Activated CD8-positive, alpha-beta memory T cell treated with anti-CD3 and anti-CD28 coated beads for 36 hours (primary cell): ENCODE results near the gene IL1RAP. TPM values are rescaled to one million over a fixed set of nuclear protein-coding genes. Genes with fewer than 3 reads are reported as not detected.

Source experiments
- CTCF ChIA-PET: fragments of 350-600 bp; sonication (Branson Sonifier 250); formaldehyde crosslinking; loops from one replicate; lab custom pipeline; 2021; ENCODE audit warnings: antibody characterized with exemption; lab: Charles Lee
- POLR2A ChIA-PET: fragments of 350-600 bp; sonication (Branson Sonifier 250); formaldehyde crosslinking; loops from one replicate; lab custom pipeline; 2021; ENCODE audit warnings: antibody characterized with exemption; lab: Charles Lee
- total RNA-seq, 2 experiments: library from RNA; stranded (reverse); gene quantifications; one replicate each; pipeline ENCODE4 v1.2.3, GENCODE V29; 2021

Gene IL1RAP
- total RNA-seq, 2 experiments from 2014 or later = 9.0 to 11.1 TPM

GRCh38 chr3:190533511-190534281 lies 19.8 kb downstream of the IL1RAP start:
- CTCF ChIA-PET = no interaction called here
- POLR2A ChIA-PET = no interaction called here

- ChIA-PET CTCF (no interaction called here), POLR2A (no interaction called here)
These were observed 20.5 kb downstream of the IL1RAP start for GRCh38 chr3:190534386-190534785.

- ChIA-PET CTCF (no interaction called here), POLR2A (interaction anchor here (1.0 kb wide), 1 partner anchor 20 kb away, joined by 5 read pairs; no protein-coding TSS in a partner anchor)
These were observed 21.1 kb downstream of the IL1RAP start for GRCh38 chr3:190534986-190535385.

- CTCF ChIA-PET = no interaction called here
- POLR2A ChIA-PET = no interaction called here
These were observed 23.3 kb downstream of the IL1RAP start for GRCh38 chr3:190537146-190537545.

GRCh38 chr3:190538288-190538687 lies 24.4 kb downstream of the IL1RAP start:
- ChIA-PET CTCF (no interaction called here), POLR2A (no interaction called here)

- POLR2A ChIA-PET = no interaction called here
- CTCF ChIA-PET = no interaction called here
These were observed 25.6 kb downstream of the IL1RAP start for GRCh38 chr3:190539526-190539925.

GRCh38 chr3:190541008-190541407 lies 27.1 kb downstream of the IL1RAP start:
- ChIA-PET POLR2A (no interaction called here), CTCF (no interaction called here)

GRCh38 chr3:190541560-190541959 lies 27.7 kb downstream of the IL1RAP start:
- CTCF ChIA-PET = no interaction called here

GRCh38 chr3:190542846-190543245 lies 29.0 kb downstream of the IL1RAP start:
- POLR2A ChIA-PET = no interaction called here

More at GRCh38 chr3:190541560-190541959, 27.7 kb downstream of the IL1RAP start:
- POLR2A ChIA-PET = no interaction called here

GRCh38 chr3:190543671-190544070 lies 29.8 kb downstream of the IL1RAP start:
- POLR2A ChIA-PET = no interaction called here
- CTCF ChIA-PET = no interaction called here

More at GRCh38 chr3:190542846-190543245, 29.0 kb downstream of the IL1RAP start:
- CTCF ChIA-PET = no interaction called here

- CTCF ChIA-PET = no interaction called here
- POLR2A ChIA-PET = no interaction called here
These were observed 31.3 kb downstream of the IL1RAP start for GRCh38 chr3:190545191-190545590.

GRCh38 chr3:190546881-190547510 lies 33.1 kb downstream of the IL1RAP start:
- POLR2A ChIA-PET = interaction anchor here (1.0 kb wide), 1 partner anchor 19 kb away, joined by 3 read pairs; no protein-coding TSS in a partner anchor
- CTCF ChIA-PET = no interaction called here

GRCh38 chr3:190548031-190548656 lies 34.3 kb downstream of the IL1RAP start:
- CTCF ChIA-PET = no interaction called here
- POLR2A ChIA-PET = no interaction called here

- ChIA-PET CTCF (no interaction called here), POLR2A (no interaction called here)
These were observed 38.1 kb downstream of the IL1RAP start for GRCh38 chr3:190552021-190552420.

- CTCF ChIA-PET = interaction anchor here (0.6 kb wide), 1 partner anchor 489 kb away, joined by 6 read pairs; no protein-coding TSS in a partner anchor
- POLR2A ChIA-PET = no interaction called here
These were observed 39.3 kb downstream of the IL1RAP start for GRCh38 chr3:190552969-190553759.

- ChIA-PET POLR2A (no interaction called here), CTCF (no interaction called here)
These were observed 40.3 kb downstream of the IL1RAP start for GRCh38 chr3:190554197-190554596.

- ChIA-PET POLR2A (no interaction called here), CTCF (no interaction called here)
These were observed 42.5 kb downstream of the IL1RAP start for GRCh38 chr3:190556351-190556750.

- ChIA-PET CTCF (no interaction called here), POLR2A (no interaction called here)
These were observed 43.4 kb downstream of the IL1RAP start for GRCh38 chr3:190557296-190557695.

GRCh38 chr3:190558316-190558715 lies 44.4 kb downstream of the IL1RAP start:
- CTCF ChIA-PET = no interaction called here
- POLR2A ChIA-PET = no interaction called here

- POLR2A ChIA-PET = no interaction called here
- CTCF ChIA-PET = no interaction called here
These were observed 44.9 kb downstream of the IL1RAP start for GRCh38 chr3:190558796-190559195.
